Right lobe of liver (tissue), 6 donors: Measurements from ENCODE around the gene PTPN12. TPM values are rescaled to one million over a fixed set of nuclear protein-coding genes. Genes with fewer than 3 reads are reported as not detected.

Source experiments
- ATAC-seq, 4 donors: fragments of 200-7000 bp; cut with Tn5 transposase; one replicate each; pipeline ENCODE4 v1.9.1; 2020; ENCODE audit warnings: mild to moderate bottlenecking in 4 of 4, moderate library complexity in 4 of 4
- DNase-seq, 3 donors: peaks; one replicate each; pipeline ENCODE4 v3.0.0-alpha.2; 2020
- H3K27ac ChIP-seq, 3 donors: fragments of 200-600 bp; one replicate each; pipeline ENCODE4 v1.8.0; 2022
- H3K27me3 ChIP-seq, 2 donors: fragments of 200-600 bp; one replicate each; pipeline ENCODE4 v1.8.0; 2022
- H3K36me3 ChIP-seq, 4 donors: fragments of 200-600 bp; sonication (generic) in 1 of 4; one replicate each; pipeline versions ENCODE4 v1.5.1 to v1.8.0; 2017 to 2022; ENCODE audit warnings: control low read depth in 1 of 4
- H3K4me1 ChIP-seq, 4 donors: fragments of 200-600 bp; sonication (generic) in 1 of 4; one replicate each; pipeline versions ENCODE4 v1.5.1 to v1.8.0; 2017 to 2022; ENCODE audit warnings: control low read depth in 1 of 4
- H3K4me3 ChIP-seq, 3 donors: fragments of 200-600 bp; one replicate each; pipeline ENCODE4 v1.8.0; 2022
- H3K9me3 ChIP-seq, 4 donors: fragments of 200-600 bp; sonication (generic) in 1 of 4; one replicate each; pipeline versions ENCODE4 v1.5.1 to v1.8.0; 2017 to 2022; ENCODE audit warnings: control low read depth in 1 of 4
- CTCF ChIP-seq, 4 donors: fragments of 200-600 bp in 3 of 4; fragments of 450-650 bp in 1 of 4; IDR thresholded peaks; one replicate each; pipeline versions ENCODE4 v1.5.1 to v1.8.0; 2016 to 2022; ENCODE audit warnings: antibody characterized with exemption in 4 of 4, mild to moderate bottlenecking in 2 of 4
- POLR2A ChIP-seq: fragments of 450-650 bp; IDR thresholded peaks from one replicate; pipeline ENCODE4 v1.6.1; 2017; ENCODE audit warnings: antibody characterized with exemption, mild to moderate bottlenecking
- WGBS: methylation state at CpG from one replicate; pipeline ENCODE4 v1.1.6; 2018; ENCODE audit warnings: low coverage, low lambda C conversion rate; ENCODE audit not compliant: insufficient coverage; ENCODE audit errors: missing lambda C conversion rate; 5-methylcytosine and 5-hydroxymethylcytosine counted together
- intact Hi-C, 2 donors: fragments of 100-400 bp; cut with DNase I; formaldehyde crosslinking; loops; one replicate each; pipeline versions ENCODE4 v1.11.2 to v1.14.1; 2022
- total RNA-seq, 6 experiments: library from RNA; depleted of rRNA in 2 of 6; stranded (reverse); fragments of >200 nt in 2 of 6; fragmentation: NEBNext Ultra II Directional in 3 of 6; extraction: Animal tissue kit (Norgen Biotek cat#: 25700) in 3 of 6; gene quantifications; one replicate each; pipeline versions ENCODE4 v1.1.0 to v1.2.4, GENCODE V29; 2016 to 2023
- donor health status: DM: no; HTN: yes; CAD: no.
- donor health status: DM: no; HTN: no; CAD: no.
- donor health status: DM: no; HTN: no; CAD: no.
- donor health status: DM: no; HTN: yes; CAD: no.
- donor health status: DM: no; HTN: yes; CAD: no.

Gene PTPN12
- total RNA-seq, 6 experiments from 2014 or later = 14.8 to 44.0 (median 27.3) TPM

- H3K27me3 ChIP-seq = no peaks in the 10 kb centered on the region
- TF ChIP-seq CTCF (IDR thresholded peaks at IDR 0.05) (no peak), POLR2A (no peak)
- WGBS = 100% methylated on average over 4 of the region's 6 CpGs
- intact Hi-C loops = no loop called here
- ATAC-seq = no peak
- H3K4me3 ChIP-seq = no peak overlapping the region
- no peaks in the 10 kb centered on the region for H3K36me3 ChIP-seq
- H3K27ac ChIP-seq = no peak overlapping the region
- H3K9me3 ChIP-seq = no peaks in the 10 kb centered on the region
- no peak for DNase-seq
- peaks cover 0 to 11% (median 0%) of the 10 kb centered on the region in 4 donors for H3K4me1 ChIP-seq
Measured at GRCh38 chr7:77667459-77668086, 130.5 kb downstream of the PTPN12 start.

GRCh38 chr7:77674878-77675277 is 137.8 kb downstream of the PTPN12 start:
- peak in 1 of 3 donors; percentile 77 for DNase-seq
- intact Hi-C loops = loop anchor here in 1 of 2 donors (5.0 kb wide), 1 partner anchor 77 kb away; no protein-coding TSS in a partner anchor
- no peaks in the 10 kb centered on the region for H3K27me3 ChIP-seq
- no peak overlapping the region for H3K27ac ChIP-seq
- ATAC-seq = peak; percentile 27 to 99 (median 56)
- H3K4me1 ChIP-seq = no peaks in the 10 kb centered on the region
- H3K4me3 ChIP-seq = no peak overlapping the region
- 66% methylated on average over 5 of the region's 5 CpGs for WGBS
- no peaks in the 10 kb centered on the region for H3K36me3 ChIP-seq
- no peak for TF ChIP-seq POLR2A
- no peak for TF ChIP-seq CTCF (IDR thresholded peaks at IDR 0.05)
- H3K9me3 ChIP-seq = no peaks in the 10 kb centered on the region

- intact Hi-C loops = no loop called here
- Histone ChIP-seq H3K4me1 (peaks cover 0 to under 1% (median under 1%) of the 10 kb centered on the region in 4 donors), H3K27ac (no peak overlapping the region), H3K27me3 (no peaks in the 10 kb centered on the region), H3K4me3 (no peak overlapping the region), H3K36me3 (peaks cover 0 to 9% (median 1%) of the 10 kb centered on the region in 4 donors), H3K9me3 (no peaks in the 10 kb centered on the region)
- ATAC-seq = peak in 2 of 4 donors; percentile 29 to 53
- TF ChIP-seq POLR2A = no peak
- no peak for TF ChIP-seq CTCF (IDR thresholded peaks at IDR 0.05)
- no peak for DNase-seq
Measured at GRCh38 chr7:77679608-77680007, 142.5 kb downstream of the PTPN12 start.

- Histone ChIP-seq H3K9me3 (no peaks in the 10 kb centered on the region), H3K27ac (no peak overlapping the region), H3K4me1 (peaks cover 0 to 7% (median 3%) of the 10 kb centered on the region in 4 donors), H3K36me3 (peaks cover 0 to 9% (median 1%) of the 10 kb centered on the region in 4 donors), H3K4me3 (no peak overlapping the region), H3K27me3 (no peaks in the 10 kb centered on the region)
- WGBS = 95% methylated on average over 2 of the region's 7 CpGs
- intact Hi-C loops = no loop called here
- ATAC-seq = no peak
- DNase-seq = no peak
- TF ChIP-seq CTCF (IDR thresholded peaks at IDR 0.05) = no peak
- TF ChIP-seq POLR2A = no peak
Measured at GRCh38 chr7:77680266-77680665, 143.2 kb downstream of the PTPN12 start.
